K562 (cell line): ENCODE measurements around the gene RACGAP1. TPM values are rescaled to one million over a fixed set of nuclear protein-coding genes. Genes with fewer than 3 reads are reported as not detected.

ENCODE experiments used
- ATAC-seq: fragments of 200-7000 bp; cut with Tn5 transposase; 3 replicates; pipeline ENCODE4 v1.9.1; 2020; ENCODE audit warnings: moderate library complexity
- BruUV-seq: library from RNA; stranded (reverse); fragments of 400-500 nt; replicated peaks from 2 replicates; lab custom pipeline; 2021; lab: Mats Ljungman, UMichigan
- CTCF ChIA-PET: fragments of 300-600 bp; formaldehyde crosslinking; extraction: SDS; loops from one replicate; lab custom pipeline; 2021; ENCODE audit warnings: low intra/inter-chr PET ratio; lab: Yijun Ruan, JAX
- POLR2A ChIA-PET: fragments of 300-600, 350-650 bp; sonication (Branson Sonifier 250); formaldehyde crosslinking; extraction: SDS; loops from one replicate; lab custom pipeline; 2021; ENCODE audit warnings: antibody characterized with exemption, inconsistent platforms; lab: Yijun Ruan, JAX
- DNase-seq, 4 experiments: peaks; one replicate each; pipeline versions ENCODE4 v3.0.0 to v3.0.0-alpha.2; 2011 to 2018; ENCODE audit warnings: low spot score in 3 of 4, mixed read lengths in 3 of 4; ENCODE audit errors: extremely low read depth in 1 of 4
- FAIRE-seq: peaks from 2 replicates; lab custom pipeline; 2011; peaks lifted over from hg19 to GRCh38; lab: Jason Lieb, UNC
- H2AFZ ChIP-seq: 2 replicates; pipeline ENCODE4 v1.6.0; 2011; ENCODE audit warnings: low read depth, low read length, control low read depth, inconsistent platforms
- H3K27ac ChIP-seq: fragments of 200-600 bp; 3 replicates; pipeline ENCODE4 v1.8.0; 2011; ENCODE audit warnings: low read depth, mild to moderate bottlenecking, control low read depth, inconsistent platforms, low read length, moderate library complexity, mixed read lengths; ENCODE audit errors: extremely low read depth
- H3K27me3 ChIP-seq, 2 experiments: fragments of 300-600 bp in 1 of 2; 2 replicates in 1 of 2; 3 replicates in 1 of 2; pipeline versions ENCODE4 v1.6.0 to v1.8.0; 2011; ENCODE audit warnings: inconsistent platforms in 2 of 2, low read length in 2 of 2, mild to moderate bottlenecking in 1 of 2, mixed read lengths in 1 of 2, moderate library complexity in 1 of 2; ENCODE audit not compliant: control insufficient read depth in 2 of 2, insufficient read depth in 2 of 2
- H3K36me3 ChIP-seq: fragments of 300-600 bp; 3 replicates; pipeline ENCODE4 v1.8.0; 2011; ENCODE audit warnings: mild to moderate bottlenecking, low read length, inconsistent platforms; ENCODE audit not compliant: control insufficient read depth, insufficient read depth
- H3K4me1 ChIP-seq, 2 experiments: fragments of 200-600 bp in 1 of 2; replicated peaks in 1 of 2; 2 replicates in 1 of 2; 3 replicates in 1 of 2; pipeline versions ENCODE4 v1.5.1 to v1.8.0; 2011; ENCODE audit warnings: inconsistent platforms in 2 of 2, low read length in 2 of 2, mild to moderate bottlenecking in 1 of 2, mixed read lengths in 1 of 2, moderate library complexity in 1 of 2; ENCODE audit not compliant: control insufficient read depth in 2 of 2, insufficient read depth in 2 of 2
- H3K4me2 ChIP-seq: 2 replicates; pipeline ENCODE4 v1.6.1; 2011; ENCODE audit warnings: low read length, control low read depth, inconsistent platforms, mixed read lengths; ENCODE audit not compliant: insufficient read depth
- H3K4me3 ChIP-seq: fragments of 200-600 bp; sonication (generic), shearing (Covaris generic); 2 replicates; pipeline ENCODE4 v1.5.1; 2016; ENCODE audit warnings: control low read depth, inconsistent platforms
- H3K79me2 ChIP-seq: fragments of 200-600 bp; 3 replicates; pipeline ENCODE4 v1.8.0; 2011; ENCODE audit warnings: low read length, inconsistent platforms; ENCODE audit not compliant: control insufficient read depth, insufficient read depth
- H3K9ac ChIP-seq, 2 experiments: 2 replicates each; pipeline versions ENCODE4 v1.6.0 to v1.6.1; 2011; ENCODE audit warnings: low read depth in 2 of 2, low read length in 2 of 2, control low read depth in 1 of 2, inconsistent platforms in 1 of 2, mild to moderate bottlenecking in 1 of 2, mixed read lengths in 1 of 2; ENCODE audit not compliant: insufficient read depth in 1 of 2
- H3K9me1 ChIP-seq: one replicate; pipeline ENCODE4 v1.6.0; 2011; ENCODE audit warnings: inconsistent platforms, mild to moderate bottlenecking, low read length, moderate library complexity; ENCODE audit not compliant: control insufficient read depth, insufficient read depth
- H3K9me3 ChIP-seq: replicated peaks from 2 replicates; pipeline ENCODE4 v1.5.1; 2011; ENCODE audit warnings: low read depth, low read length, inconsistent platforms; ENCODE audit not compliant: control insufficient read depth, insufficient read depth
- H4K20me1 ChIP-seq: replicated peaks from 2 replicates; pipeline ENCODE4 v1.6.1; 2011; ENCODE audit warnings: low read length, inconsistent platforms, mixed read lengths; ENCODE audit not compliant: control insufficient read depth, insufficient read depth
- BCLAF1 ChIP-seq, 2 experiments: fragments of 450-650 bp in 1 of 2; IDR thresholded peaks; 2 replicates each; pipeline ENCODE4 v1.6.1; 2011 to 2017; ENCODE audit warnings: low read depth in 2 of 2, antibody characterized with exemption in 1 of 2, borderline replicate concordance in 1 of 2, low read length in 1 of 2, mild to moderate bottlenecking in 1 of 2, mixed read lengths in 1 of 2; ENCODE audit not compliant: control insufficient read depth in 1 of 2
- EHMT2 ChIP-seq: fragments of 450-650 bp; IDR thresholded peaks from 2 replicates; pipeline ENCODE4 v1.6.1; 2018; ENCODE audit warnings: antibody characterized with exemption
- FOXA1 ChIP-seq: fragments of 450-650 bp; IDR thresholded peaks from 2 replicates; pipeline ENCODE4 v1.6.1; 2016; ENCODE audit warnings: mild to moderate bottlenecking, borderline replicate concordance
- HNRNPK ChIP-seq: fragments of 200-400 bp; formaldehyde crosslinking; IDR thresholded peaks from one replicate; pipeline ENCODE4 v1.6.1; 2018; ENCODE audit warnings: mild to moderate bottlenecking, low read depth, low read length; ENCODE audit not compliant: poor library complexity, severe bottlenecking
- KDM1A ChIP-seq, 2 experiments: fragments of 450-650 bp; IDR thresholded peaks; 2 replicates each; pipeline ENCODE4 v1.6.1; 2016; ENCODE audit warnings: mild to moderate bottlenecking in 2 of 2
- SMARCA4 ChIP-seq: fragments of 450-650 bp; IDR thresholded peaks from 2 replicates; pipeline ENCODE4 v1.6.1; 2016
- ZNF253 ChIP-seq: fragments of 250-450 bp; sonication (Bioruptor Pico); conservative IDR thresholded peaks from 2 replicates; pipeline ENCODE4 v1.6.1; 2021; ENCODE audit warnings: mild to moderate bottlenecking
- ZSCAN32 ChIP-seq: fragments of 450-650 bp; formaldehyde crosslinking; IDR thresholded peaks from 2 replicates; pipeline ENCODE4 v1.4.0; 2020; ENCODE audit warnings: mild to moderate bottlenecking, moderate library complexity
- WGBS: fragments of 100-300 bp; shearing (Covaris generic); methylation state at CpG from one replicate; pipeline ENCODE4 v1.1.6; 2016; ENCODE audit warnings: low coverage, mixed read lengths; ENCODE audit not compliant: insufficient coverage; ENCODE audit errors: missing lambda C conversion rate; 5-methylcytosine and 5-hydroxymethylcytosine counted together
- in situ Hi-C: fragments of 300-500 bp; cut with MboI; formaldehyde crosslinking; loops from 4 replicates; pipeline ENCODE4 v1.15.0; 2018; ENCODE audit warnings: inconsistent platforms, mixed read lengths
- intact Hi-C: fragments of 100-400 bp; cut with micrococcal nuclease; formaldehyde crosslinking; loops from 2 replicates; pipeline ENCODE4 v1.14.2; 2022
- polyA plus RNA-seq, 8 experiments: library from polyadenylated mRNA; depleted of rRNA in 4 of 8; stranded (reverse) in 5 of 8; unstranded in 3 of 8; fragments of >200 nt; fragmentation: Nextera tagmentation in 2 of 8; fragmentation: Illumina TruSeq in 1 of 8; extraction: Ambion mirVana in 2 of 8; extraction: Trizol in 1 of 8; gene quantifications; 2 replicates each; pipeline versions ENCODE4 v1.2.1 to v1.2.3, GENCODE V29; 2011 to 2014; ENCODE audit warnings: inconsistent platforms in 1 of 8, missing spikeins in 1 of 8
- total RNA-seq, 7 experiments: library from RNA; depleted of rRNA in 6 of 7; stranded (reverse); fragments of >200 nt in 6 of 7; fragmentation: Illumina TruSeq in 2 of 7; extraction: Trizol in 2 of 7; gene quantifications; 2 replicates each; pipeline versions ENCODE4 v1.2.1 to v1.2.3, GENCODE V29; 2011 to 2021; ENCODE audit warnings: low replicate concordance in 1 of 7
- TF ChIP-seq, protein P1 (sequence below): fragments of 450-650 bp; formaldehyde crosslinking; IDR thresholded peaks from 2 replicates; pipeline ENCODE4 v1.4.0; 2022; ENCODE audit warnings: missing genetic modification characterization

Gene RACGAP1
- total and polyA plus RNA-seq, 9 of the 15 experiments (the other 6 are each of a cell fraction or from before 2014, with no cell fraction given) = 56.4 to 92.9 (median 71.8) TPM

DNA sequence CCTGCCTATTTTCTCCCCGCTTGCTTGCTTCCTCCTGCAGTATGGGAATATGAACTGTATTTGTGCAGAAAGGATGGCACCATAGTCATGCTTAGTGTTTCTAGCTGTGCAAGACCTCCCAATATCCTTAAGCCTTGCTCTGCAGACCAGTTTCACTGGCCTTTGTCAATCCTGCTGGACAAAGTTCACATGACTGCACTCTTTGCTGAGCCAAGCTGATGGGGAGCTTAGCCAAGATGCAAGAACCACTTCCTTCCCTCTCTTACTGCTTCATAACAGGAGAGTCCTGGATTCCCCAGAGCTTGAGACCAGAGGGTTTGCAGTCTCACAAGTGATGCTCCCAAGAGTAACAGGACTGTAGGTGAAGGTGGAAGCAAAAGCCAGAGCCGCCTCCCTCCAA lies 35.9 kb upstream of the RACGAP1 start (continued):
- TF ChIP-seq BCLAF1 (IDR thresholded peaks at IDR 0.05; ENCODE audit: borderline replicate concordance in 1 of 2, control insufficient read depth in 1 of 2, low read depth in 2 of 2, low read length in 1 of 2) (no peak), ZNF253 (no peak), ZSCAN32 (CRISPR knock-in tag) (no peak), EHMT2 (no peak), HNRNPK (no peak)

GRCh38 chr12:50060120-50060468 lies 34.8 kb upstream of the RACGAP1 start:
- H3K79me2 ChIP-seq = no peaks in the 10 kb centered on the region
- DNase-seq (no peak), FAIRE-seq (no peak), ATAC-seq (no peak)
- H3K9me3 ChIP-seq = no peaks in the 10 kb centered on the region
- intact Hi-C loops (no loop called here), in situ Hi-C loops (no loop called here)
- H3K4me2 ChIP-seq = no peak overlapping the region
- H3K9ac ChIP-seq = no peak overlapping the region
- TF ChIP-seq FOXA1 (no peak), KDM1A (IDR thresholded peaks at IDR 0.05) (no peak), SMARCA4 (no peak)
- TF ChIP-seq, protein P1, sequence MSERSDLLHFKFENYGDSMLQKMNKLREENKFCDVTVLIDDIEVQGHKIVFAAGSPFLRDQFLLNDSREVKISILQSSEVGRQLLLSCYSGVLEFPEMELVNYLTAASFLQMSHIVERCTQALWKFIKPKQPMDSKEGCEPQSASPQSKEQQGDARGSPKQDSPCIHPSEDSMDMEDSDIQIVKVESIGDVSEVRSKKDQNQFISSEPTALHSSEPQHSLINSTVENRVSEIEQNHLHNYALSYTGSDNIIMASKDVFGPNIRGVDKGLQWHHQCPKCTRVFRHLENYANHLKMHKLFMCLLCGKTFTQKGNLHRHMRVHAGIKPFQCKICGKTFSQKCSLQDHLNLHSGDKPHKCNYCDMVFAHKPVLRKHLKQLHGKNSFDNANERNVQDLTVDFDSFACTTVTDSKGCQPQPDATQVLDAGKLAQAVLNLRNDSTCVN = no peak
- no peaks in the 10 kb centered on the region for H3K9me1 ChIP-seq
- BruUV-seq = no TSS peak
- H3K4me1 ChIP-seq = peaks cover 7 to 30% of the 10 kb centered on the region in 2 experiments; a peak in 4 of 5 replicates
- H3K36me3 ChIP-seq = no peaks in the 10 kb centered on the region
- peaks cover 23% of the 10 kb centered on the region for H4K20me1 ChIP-seq
- CTCF ChIA-PET = no interaction called here
- H3K27me3 ChIP-seq = peaks cover 14 to 63% of the 10 kb centered on the region in 2 experiments; a peak in 4 of 5 replicates
- WGBS = 39% methylated on average over 3 of the region's 4 CpGs
- POLR2A ChIA-PET = interaction anchor here (0.7 to 1.1 kb wide), 2 partner anchors 18 to 21 kb away, joined by 3 to 4 read pairs; no protein-coding TSS in a partner anchor
- H3K27ac ChIP-seq = no peak overlapping the region
- no peak overlapping the region for H3K4me3 ChIP-seq
- no peak overlapping the region for H2AFZ ChIP-seq
